GM12891 (cell line): Measurements from ENCODE around the gene CD68.

Experiments used
- POLR2A ChIP-seq: IDR thresholded peaks from 2 replicates; pipeline ENCODE4 v1.6.1; 2011; ENCODE audit warnings: low read depth, low read length, control low read depth
- POLR2AphosphoS5 ChIP-seq: IDR thresholded peaks from 2 replicates; pipeline ENCODE4 v1.6.1; 2011; ENCODE audit warnings: low read depth, low read length, control low read depth
- TAF1 ChIP-seq: IDR thresholded peaks from 2 replicates; pipeline ENCODE4 v1.6.1; 2011; ENCODE audit warnings: low read depth, low read length, control low read depth

- no peak for TF ChIP-seq POLR2A
- TF ChIP-seq POLR2AphosphoS5, result no peak
- TF ChIP-seq TAF1, result no peak
Measured at GRCh38 chr17:7552621-7553051, 26.8 kb upstream of the CD68 start.
